Frontal cortex (tissue), 4 donors: ENCODE results near the gene VAC14. TPM values are rescaled to one million over a fixed set of nuclear protein-coding genes. Genes with fewer than 3 reads are reported as not detected.

ENCODE experiments used
- DNase-seq, 2 donors: peaks; one replicate each; pipeline ENCODE4 v3.0.0; 2012; ENCODE audit warnings: low spot score in 2 of 2
- FAIRE-seq: peaks from 2 replicates; lab custom pipeline; 2012; peaks lifted over from hg19 to GRCh38; lab: Jason Lieb, UNC
- total RNA-seq: library from RNA; depleted of rRNA; stranded (reverse); fragments of >200 nt; gene quantifications from one replicate; pipeline ENCODE4 v1.2.3, GENCODE V29; 2014
- donor health status: control.
- donor health status: control.
- donor health status: control.

The VAC14 gene
- total RNA-seq, 1 donor from 2014 or later: 13.0 TPM

- no peak for DNase-seq
- no peak for FAIRE-seq
Observed at GRCh38 chr16:70788668-70789594, 12.0 kb downstream of the VAC14 start.

GRCh38 chr16:70786020-70786755 is 14.8 kb downstream of the VAC14 start:
- FAIRE-seq: no peak
- DNase-seq: no peak

- FAIRE-seq (no peak), DNase-seq (no peak)
Observed at GRCh38 chr16:70784692-70785555, 16.0 kb downstream of the VAC14 start.

- no peak for DNase-seq
- FAIRE-seq: no peak
Observed at GRCh38 chr16:70782237-70782636, 18.7 kb downstream of the VAC14 start.

GRCh38 chr16:70781800-70782199 is 19.2 kb downstream of the VAC14 start:
- DNase-seq (no peak), FAIRE-seq (no peak)

- DNase-seq (no peak), FAIRE-seq (no peak)
Observed at GRCh38 chr16:70780546-70780945, 20.4 kb downstream of the VAC14 start.

GRCh38 chr16:70779361-70779760 is 21.6 kb downstream of the VAC14 start:
- FAIRE-seq (no peak), DNase-seq (no peak)

GRCh38 chr16:70778901-70779309 is 22.1 kb downstream of the VAC14 start:
- FAIRE-seq (no peak), DNase-seq (no peak)

GRCh38 chr16:70777973-70778406 is 23.0 kb downstream of the VAC14 start:
- no peak for DNase-seq
- no peak for FAIRE-seq

GRCh38 chr16:70777496-70777895 is 23.5 kb downstream of the VAC14 start:
- no peak for FAIRE-seq
- no peak for DNase-seq

- FAIRE-seq: no peak
Observed at GRCh38 chr16:70775399-70775798, 25.6 kb downstream of the VAC14 start.

GRCh38 chr16:70774261-70774660 is 26.7 kb downstream of the VAC14 start:
- FAIRE-seq (no peak), DNase-seq (no peak)

More at GRCh38 chr16:70775399-70775798, 25.6 kb downstream of the VAC14 start:
- no peak for DNase-seq

- FAIRE-seq: no peak
- no peak for DNase-seq
Observed at GRCh38 chr16:70772493-70772892, 28.5 kb downstream of the VAC14 start.

GRCh38 chr16:70770626-70771552 is 30.1 kb downstream of the VAC14 start:
- FAIRE-seq: no peak
- DNase-seq: peak; percentile 41 to 70

- no peak for FAIRE-seq
- no peak for DNase-seq
Observed at GRCh38 chr16:70770291-70770625, 30.7 kb downstream of the VAC14 start.

- DNase-seq (no peak), FAIRE-seq (no peak)
Observed at GRCh38 chr16:70769761-70770160, 31.2 kb downstream of the VAC14 start.

GRCh38 chr16:70769131-70769530 is 31.8 kb downstream of the VAC14 start:
- FAIRE-seq: no peak
- DNase-seq: no peak

GRCh38 chr16:70768203-70768580 is 32.8 kb downstream of the VAC14 start:
- FAIRE-seq (no peak), DNase-seq (no peak)
